ENCODE measurements around the gene DNAJC7.
"Not testable (repeated sequence)": the region's sequence is repeated elsewhere in the genome, so short reads cannot be mapped to it uniquely, and the experiment has no call there.

DNAJC7 gene

DNA sequence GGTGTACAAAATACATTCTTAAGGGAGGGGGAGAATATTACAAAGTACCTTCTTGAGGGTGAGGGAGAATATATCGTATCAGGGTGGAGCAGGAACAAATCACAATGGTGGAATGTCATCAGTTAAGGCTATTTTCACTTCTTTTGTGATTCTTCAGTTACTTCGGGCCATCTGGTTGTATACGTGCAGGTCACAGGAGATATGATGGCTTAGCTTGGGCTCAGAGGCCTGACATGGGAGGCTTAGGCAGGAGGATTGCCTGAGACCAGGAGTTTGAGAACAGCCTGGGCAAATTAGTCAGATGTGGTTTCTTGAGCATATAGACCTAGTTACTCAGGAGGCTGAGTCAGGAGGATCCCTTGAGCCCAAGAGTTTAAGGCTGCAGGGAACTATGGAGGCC is 73.7 kb downstream of the DNAJC7 start:
- DNase-seq = no peak

DNA sequence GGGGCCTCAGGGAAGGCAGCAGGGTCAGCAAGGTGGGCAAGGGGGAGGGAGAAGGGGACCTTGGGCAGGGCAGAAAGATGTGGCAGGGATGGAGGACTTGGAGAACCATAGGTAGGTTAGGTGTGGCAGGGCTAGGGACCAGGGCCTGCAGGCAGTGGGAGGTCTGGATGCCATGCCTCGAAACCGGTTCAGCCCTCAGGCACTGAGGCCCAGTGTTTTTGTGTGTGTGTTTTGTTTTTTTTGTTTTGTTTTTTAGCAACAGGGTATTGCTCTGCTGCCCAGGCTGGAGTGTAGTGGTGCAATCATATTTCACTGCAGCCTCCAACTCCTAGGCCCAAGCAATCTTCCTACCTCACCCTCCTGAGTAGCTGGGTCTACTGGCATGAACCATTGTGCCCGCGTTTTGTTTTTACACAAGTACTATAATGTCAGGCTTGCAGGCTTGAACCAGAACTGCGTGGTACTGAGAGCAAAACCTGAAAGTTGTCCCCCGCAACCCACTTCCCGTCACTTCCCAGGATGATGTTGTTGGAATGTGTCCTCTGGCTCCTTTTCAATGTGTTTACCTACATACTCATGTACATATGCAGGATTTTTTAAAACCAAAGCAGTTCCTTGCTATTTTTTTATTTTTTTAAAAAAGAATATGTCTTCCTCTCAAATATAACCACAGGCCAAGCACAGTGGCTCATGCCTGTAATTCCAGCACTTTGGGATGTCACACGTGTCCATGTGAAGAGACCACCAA is 74.4 kb downstream of the DNAJC7 start:
- DNase-seq = no peak

DNA sequence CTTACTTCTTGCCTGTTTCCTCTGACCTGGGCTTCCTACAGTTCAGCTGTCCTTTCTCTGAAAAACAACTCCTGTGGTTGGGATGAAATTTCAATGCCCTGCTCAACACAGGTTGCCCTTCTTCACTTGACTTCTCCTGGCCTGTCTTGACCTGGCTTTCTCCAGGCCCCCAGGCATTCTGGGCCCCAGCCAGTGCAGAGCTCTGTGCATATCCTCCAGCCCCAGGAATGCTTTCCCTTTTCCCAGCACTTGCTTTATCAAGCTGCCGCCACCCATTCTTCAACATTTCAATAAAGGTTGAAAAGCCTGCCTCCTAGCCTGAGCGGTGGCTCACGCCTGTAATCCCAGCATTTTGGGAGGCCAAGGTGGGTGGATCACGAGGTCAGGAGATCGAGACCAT is 76.1 kb downstream of the DNAJC7 start:
- no peak for DNase-seq

DNA sequence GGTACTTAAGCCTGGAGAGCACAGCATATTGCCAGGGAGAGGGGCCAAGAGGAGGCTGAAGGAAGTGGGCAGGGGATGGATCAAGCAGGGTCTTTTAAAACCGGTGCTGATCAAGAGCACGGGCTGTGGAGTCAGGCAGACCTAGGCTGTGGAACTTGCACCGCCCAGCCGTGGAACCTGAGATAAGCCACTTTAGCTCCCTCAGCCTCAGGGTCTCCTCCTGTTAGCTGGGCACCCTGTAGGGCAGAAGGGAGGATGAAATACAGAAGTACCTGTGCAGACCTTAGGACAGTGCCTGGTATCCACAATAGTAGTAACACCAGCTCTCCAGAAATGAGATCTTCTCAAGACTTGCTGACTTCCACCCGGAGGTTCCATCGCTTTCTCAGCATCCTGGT is 77.5 kb downstream of the DNAJC7 start:
- DNase-seq = no peak

DNA sequence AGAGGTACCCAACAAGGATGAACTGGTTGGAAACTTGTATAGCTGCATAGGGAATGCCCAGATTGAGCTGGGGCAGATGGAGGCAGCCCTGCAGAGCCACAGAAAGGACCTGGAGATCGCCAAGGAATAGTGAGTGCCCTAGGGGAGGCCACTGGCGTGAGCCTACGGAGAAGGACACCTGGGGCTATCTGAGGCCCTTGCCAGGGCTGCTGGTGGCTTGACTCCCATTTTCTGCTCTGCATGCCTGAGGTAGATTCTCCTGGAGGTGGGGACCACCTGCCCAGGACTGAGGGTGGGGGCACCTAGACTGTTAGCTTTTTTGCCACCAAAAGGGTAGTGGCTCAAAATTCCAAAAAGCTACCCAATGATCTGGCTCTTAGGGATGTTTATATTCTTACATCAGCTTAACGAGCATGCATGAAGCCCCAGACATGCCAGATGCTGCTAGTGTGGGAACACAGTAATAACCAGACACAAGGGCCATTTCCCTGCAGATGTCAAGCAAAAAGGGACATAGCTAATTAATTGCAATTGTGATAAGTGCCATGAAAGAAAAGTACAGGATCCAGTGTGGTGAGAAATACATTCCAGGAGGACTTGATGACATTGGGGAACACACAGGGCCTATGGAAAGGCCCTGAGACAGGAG is 78.1 kb downstream of the DNAJC7 start:
- no peak for DNase-seq

DNA sequence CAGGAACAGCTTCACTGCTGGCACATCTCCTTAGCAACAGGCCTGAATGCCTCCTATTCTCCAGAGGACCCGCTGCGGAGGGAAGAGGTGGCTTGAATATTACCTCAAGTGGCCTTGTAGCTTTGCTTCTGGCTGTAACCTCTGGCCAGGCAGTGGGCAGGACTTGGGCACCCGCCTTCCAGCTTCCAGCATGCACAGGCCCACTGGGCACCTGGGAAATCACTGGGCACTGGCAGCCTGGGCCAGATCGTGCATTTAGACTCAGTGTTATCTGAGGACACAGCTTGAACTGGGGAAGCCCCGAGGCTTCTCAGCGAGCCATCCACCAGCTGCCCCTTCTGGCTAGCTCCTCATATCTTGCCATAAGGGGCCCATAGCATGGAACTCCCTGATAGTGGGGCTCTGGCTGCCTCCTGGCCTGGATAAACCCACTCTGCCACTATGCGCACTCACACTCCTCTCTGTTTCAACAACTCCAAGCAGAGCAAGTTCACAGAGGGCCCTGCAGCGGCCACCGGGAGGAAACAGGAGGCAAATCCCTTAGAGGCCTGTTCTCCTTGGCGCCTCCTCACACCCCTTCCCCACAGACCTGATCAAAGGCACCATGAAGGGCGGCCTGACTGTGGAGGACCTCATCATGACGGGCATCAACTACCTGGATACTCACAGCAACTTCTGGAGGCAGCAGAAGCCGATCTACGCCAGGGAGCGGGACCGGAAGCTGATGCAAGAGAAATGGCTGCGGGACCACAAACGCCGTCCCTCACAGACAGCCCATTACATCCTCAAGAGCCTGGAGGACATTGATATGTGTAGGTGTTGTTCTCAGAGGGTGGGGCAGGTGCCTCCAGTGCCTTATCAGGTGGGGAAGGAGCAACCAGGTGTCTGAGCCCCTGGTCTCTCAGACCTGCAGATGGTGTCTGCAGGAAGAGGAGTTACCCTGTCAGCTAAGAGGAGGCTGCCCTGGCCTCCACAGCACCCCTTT is 79.0 kb downstream of the DNAJC7 start:
- no peak for DNase-seq

DNA sequence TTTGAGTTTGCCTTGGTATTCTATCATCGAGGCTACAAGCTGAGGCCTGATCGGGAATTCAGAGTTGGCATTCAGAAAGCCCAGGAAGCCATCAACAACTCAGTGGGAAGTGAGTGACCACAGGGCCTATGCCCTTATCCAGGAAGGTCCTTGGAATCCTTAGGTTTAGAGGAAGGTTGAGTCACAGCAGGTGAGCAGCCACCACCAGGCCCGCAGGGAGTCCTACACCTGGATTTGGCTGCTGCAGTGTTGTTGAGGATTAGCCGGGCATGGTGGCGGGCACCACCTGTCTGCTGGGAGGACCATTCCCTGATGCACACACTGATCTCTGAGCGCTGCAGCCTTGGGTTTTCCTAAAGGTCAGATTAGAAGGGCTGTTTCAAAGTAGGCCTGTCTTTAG is 81.6 kb downstream of the DNAJC7 start:
- no peak for DNase-seq

DNA sequence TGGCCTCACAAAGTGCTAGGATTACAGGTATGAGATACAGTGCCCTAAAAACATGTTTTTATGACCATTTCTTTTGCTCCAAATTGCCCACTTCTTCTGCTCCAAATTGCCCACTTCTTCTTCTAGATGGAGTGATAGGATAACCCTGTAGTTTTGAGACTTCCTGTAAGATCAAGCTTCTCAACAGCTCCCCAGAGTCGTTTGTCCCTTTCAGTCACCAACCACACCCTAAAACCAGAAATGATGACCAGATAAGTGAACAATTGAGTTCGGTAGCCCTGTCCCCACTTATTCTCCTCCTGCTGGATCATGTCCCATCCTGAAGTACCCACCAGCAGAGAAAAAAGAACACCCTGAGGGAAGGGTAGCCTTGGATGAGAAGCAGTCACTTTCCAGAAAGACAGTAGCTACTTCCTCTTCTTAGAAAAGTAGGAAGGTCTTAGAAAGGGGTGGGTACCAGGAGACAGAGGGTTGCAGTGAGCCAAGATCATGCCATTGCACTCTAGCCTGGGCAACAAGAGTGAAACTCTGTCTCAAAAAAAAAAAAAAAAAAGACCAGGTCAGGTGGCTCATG is 84.3 kb downstream of the DNAJC7 start:
- no peak for DNase-seq

DNA sequence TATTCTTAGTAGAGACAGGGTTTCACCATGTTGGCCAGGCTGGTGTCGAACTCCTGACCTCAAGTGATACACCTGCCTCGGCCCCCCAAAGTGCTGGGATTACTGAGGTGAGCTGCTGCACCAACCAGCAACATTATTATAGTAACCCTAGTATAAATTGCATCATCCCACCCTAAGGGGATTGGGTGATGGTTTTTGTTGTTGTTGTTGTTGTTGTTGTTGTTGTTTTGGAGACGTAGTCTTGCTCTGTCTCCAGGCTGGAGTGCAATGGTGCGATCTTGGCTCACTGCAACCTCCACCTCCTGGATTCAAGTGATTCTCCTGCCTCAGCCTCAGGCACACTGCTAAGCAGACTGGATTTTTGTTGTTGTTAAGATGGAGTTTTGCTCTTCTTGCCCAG is 85.5 kb downstream of the DNAJC7 start:
- DNase-seq = not testable (repeated sequence)

DNA sequence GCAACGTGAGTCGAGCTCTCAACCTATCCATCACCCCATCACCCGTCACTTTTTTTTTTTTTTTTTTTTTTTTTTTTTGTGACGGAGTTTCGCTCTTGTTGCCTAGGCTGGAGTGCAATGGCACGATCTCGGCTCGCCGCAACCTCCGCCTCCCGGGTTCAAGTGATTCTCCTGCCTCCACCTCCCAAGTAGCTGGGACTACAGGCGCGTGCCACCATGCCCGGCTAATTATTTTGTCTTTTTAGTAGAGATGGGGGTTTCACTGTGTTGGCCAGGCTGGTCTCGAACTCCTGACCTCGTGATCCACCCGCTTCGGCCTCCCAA is 86.4 kb downstream of the DNAJC7 start:
- DNase-seq = not testable (repeated sequence)

DNA sequence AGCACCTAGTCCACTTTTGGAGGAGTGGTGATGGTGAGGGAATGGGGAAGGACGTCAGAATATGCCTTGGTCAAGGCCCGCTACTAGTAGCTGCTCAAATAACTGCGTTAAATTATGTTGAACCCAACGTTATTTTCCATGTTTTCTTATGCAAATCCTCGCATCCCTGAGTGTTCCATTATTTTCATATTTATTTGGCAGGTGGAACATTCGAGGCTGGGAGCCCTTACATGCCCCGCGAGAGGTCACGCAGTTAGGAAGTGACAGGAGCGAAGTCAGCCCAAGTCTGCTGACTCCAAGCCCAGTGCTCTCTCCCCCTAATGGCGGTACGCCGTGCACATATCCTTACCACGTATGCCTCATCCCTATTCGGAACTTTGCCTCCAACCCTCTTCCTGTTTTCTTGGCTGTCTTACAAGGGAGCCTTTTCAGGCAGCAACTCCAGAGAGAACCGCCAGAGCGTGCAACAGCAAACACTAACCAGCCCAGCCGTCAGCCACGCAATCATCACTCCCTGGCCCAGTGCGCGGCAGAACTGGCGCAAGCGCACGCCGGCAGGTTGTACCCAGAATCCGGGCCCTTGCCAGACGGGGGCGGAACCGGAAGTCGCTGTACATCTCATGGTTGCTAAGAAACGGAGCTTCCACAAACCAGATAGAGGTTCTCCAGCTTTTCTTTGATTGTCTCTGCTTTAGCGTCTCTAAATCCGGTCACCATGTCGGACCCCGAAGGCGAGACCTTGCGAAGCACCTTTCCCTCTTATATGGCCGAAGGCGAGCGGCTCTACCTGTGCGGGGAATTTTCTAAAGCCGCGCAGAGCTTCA is 87.0 kb downstream of the DNAJC7 start, which contains the start of gene ODAD4:
Gene ODAD4, plus strand, starts transcription at position 609 of the 824 bp plus-strand sequence. Its CDS starts 107 bp downstream, at position 716.
- DNase-seq = peak; percentile 98

DNA sequence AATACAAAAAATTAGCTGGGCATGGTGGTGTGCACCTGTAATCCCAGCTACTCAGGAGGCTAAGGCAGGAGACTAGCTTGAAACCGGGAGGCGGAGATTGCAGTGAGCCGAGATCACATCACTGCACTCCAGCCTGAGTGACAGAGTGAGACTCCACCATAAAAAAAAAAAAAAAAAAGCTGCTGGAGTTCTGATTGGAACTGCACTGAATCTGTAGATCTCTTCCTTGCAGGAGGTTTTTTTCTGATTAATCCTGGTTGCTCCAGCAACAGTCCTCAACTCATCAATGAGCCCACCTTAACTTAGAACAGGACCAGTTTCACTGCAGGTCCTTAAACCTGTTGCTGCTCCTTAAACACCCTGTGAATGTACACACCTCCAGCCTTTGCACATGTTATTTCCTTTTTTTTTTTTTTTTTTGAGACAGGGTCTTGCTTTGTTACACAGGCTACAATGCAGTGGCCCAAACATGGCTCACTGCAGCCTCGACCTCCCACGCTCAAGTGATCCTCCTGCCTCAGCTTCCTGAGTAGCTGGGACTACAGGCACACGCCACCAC is 88.5 kb downstream of the DNAJC7 start:
- no peak for DNase-seq
